HepG2 (cell line): Measurements from ENCODE around the gene MINDY1. TPM values are rescaled to one million over a fixed set of nuclear protein-coding genes. Genes with fewer than 3 reads are reported as not detected.

ENCODE experiments used
- ADNP ChIP-seq: sonication (generic); formaldehyde crosslinking; IDR thresholded peaks from 2 replicates; pipeline ENCODE4 v1.4.0; 2020; ENCODE audit warnings: missing genetic modification reagents
- HOXA3 ChIP-seq: sonication (generic); formaldehyde crosslinking; IDR thresholded peaks from 2 replicates; pipeline ENCODE4 v1.5.0; 2020; ENCODE audit warnings: missing genetic modification reagents
- PRDM15 ChIP-seq: sonication (generic); formaldehyde crosslinking; IDR thresholded peaks from 2 replicates; pipeline ENCODE4 v1.4.0; 2020; ENCODE audit warnings: missing genetic modification reagents
- REPIN1 ChIP-seq: sonication (generic); formaldehyde crosslinking; IDR thresholded peaks from 2 replicates; pipeline ENCODE4 v1.8.0; 2022; ENCODE audit warnings: missing genetic modification reagents, low read depth, mild to moderate bottlenecking, borderline replicate concordance
- RERE ChIP-seq: IDR thresholded peaks from 2 replicates; pipeline ENCODE4 v1.6.1; 2016; ENCODE audit warnings: low read depth, missing genetic modification reagents, missing compliant biosample characterization
- SPEN ChIP-seq: sonication (generic); formaldehyde crosslinking; IDR thresholded peaks from 2 replicates; pipeline ENCODE4 v1.5.1; 2020; ENCODE audit warnings: low read depth, mild to moderate bottlenecking, missing genetic modification reagents
- ZKSCAN5 ChIP-seq: sonication (generic); formaldehyde crosslinking; IDR thresholded peaks from 2 replicates; pipeline ENCODE4 v1.5.1; 2020; ENCODE audit warnings: mild to moderate bottlenecking, missing genetic modification reagents
- ZMYM4 ChIP-seq: sonication (generic); formaldehyde crosslinking; IDR thresholded peaks from 2 replicates; pipeline ENCODE4 v1.8.1; 2023; ENCODE audit warnings: mild to moderate bottlenecking, missing genetic modification reagents
- ZNF446 ChIP-seq: sonication (generic); formaldehyde crosslinking; IDR thresholded peaks from 2 replicates; pipeline ENCODE4 v1.5.0; 2020; ENCODE audit warnings: mild to moderate bottlenecking, missing genetic modification reagents
- ZNF646 ChIP-seq: sonication (generic); formaldehyde crosslinking; IDR thresholded peaks from 2 replicates; pipeline ENCODE4 v1.9.0; 2021; ENCODE audit warnings: mild to moderate bottlenecking, missing genetic modification reagents
- polyA plus RNA-seq, 8 experiments: library from polyadenylated mRNA; depleted of rRNA in 3 of 8; stranded (reverse) in 7 of 8; unstranded in 1 of 8; fragments of >200 nt; fragmentation: Illumina TruSeq in 4 of 8; extraction: Trizol in 4 of 8; gene quantifications; 2 replicates each; pipeline versions ENCODE4 v1.2.1 to v1.2.3, GENCODE V29; 2011 to 2016; ENCODE audit warnings: low read depth in 4 of 8, missing spikeins in 1 of 8, mixed read lengths in 1 of 8; ENCODE audit not compliant: insufficient read depth in 1 of 8
- total RNA-seq, 5 experiments: library from RNA; depleted of rRNA; stranded (reverse); fragments of >200 nt; fragmentation: Illumina TruSeq; extraction: Trizol; gene quantifications; 2 replicates each; pipeline ENCODE4 v1.2.3, GENCODE V29; 2016; ENCODE audit warnings: low read depth in 1 of 5

The MINDY1 gene
- total and polyA plus RNA-seq, 2 of the 13 experiments (the other 11 are each of a cell fraction or from before 2014, with no cell fraction given): 11.1 to 15.0 TPM

- TF ChIP-seq RERE (CRISPR knock-in tag): no peak
- TF ChIP-seq REPIN1 (CRISPR knock-in tag): peak; percentile 78
- TF ChIP-seq PRDM15 (CRISPR knock-in tag): peak; percentile 55; the same call in 1 of the 2 replicates
- TF ChIP-seq ADNP (CRISPR knock-in tag): peak; percentile 84
- TF ChIP-seq ZNF446 (CRISPR knock-in tag): no peak
- no peak for TF ChIP-seq ZNF646
- TF ChIP-seq HOXA3 (CRISPR knock-in tag): peak; percentile 81
- peak; percentile 61 for TF ChIP-seq ZMYM4
- peak; percentile 73 for TF ChIP-seq SPEN (CRISPR knock-in tag)
- no peak for TF ChIP-seq ZKSCAN5 (CRISPR knock-in tag)
These were observed 1.8 kb upstream of the MINDY1 start, which contains the start of gene PRUNE1 (continued) for GRCh38 chr1:151008244-151009205.
